ENCODE results near the gene USP44. TPM values are rescaled to one million over a fixed set of nuclear protein-coding genes. Genes with fewer than 3 reads are reported as not detected.

The USP44 gene
- polyA plus RNA-seq, 1 donor from 2014 or later = 3.7 TPM

- no peaks in the 10 kb centered on the region for H4K20me1 ChIP-seq (ENCODE audit: insufficient read depth)
- TF ChIP-seq EP300 (conservative IDR thresholded peaks at IDR 0.05; ENCODE audit: poor library complexity, severe bottlenecking) (no peak), SMC3 (conservative IDR thresholded peaks at IDR 0.05; ENCODE audit: poor library complexity) (no peak), TAF1 (IDR thresholded peaks at IDR 0.05; ENCODE audit: low read depth) (no peak), CTCF (IDR thresholded peaks at IDR 0.05; ENCODE audit: poor library complexity, severe bottlenecking) (no peak), RAD21 (conservative IDR thresholded peaks at IDR 0.05) (no peak), EZH2 (IDR thresholded peaks at IDR 0.05; ENCODE audit: borderline replicate concordance, insufficient read depth, low read length, poor library complexity, severe bottlenecking) (no peak), POLR2AphosphoS5 (IDR thresholded peaks at IDR 0.05) (no peak), MXI1 (conservative IDR thresholded peaks at IDR 0.05; ENCODE audit: poor library complexity, severe bottlenecking) (no peak)
- H2AFZ ChIP-seq (ENCODE audit: low read depth, low read length) = no peak overlapping the region
- no peak overlapping the region for H3K4me3 ChIP-seq (ENCODE audit: low read length)
- H3K9me2 ChIP-seq (ENCODE audit: insufficient read depth, low read length) = no peaks in the 10 kb centered on the region
- H3K9ac ChIP-seq (ENCODE audit: low read length) = no peak overlapping the region
- no peak overlapping the region for H3K27ac ChIP-seq (ENCODE audit: low read length)
- H3K4me2 ChIP-seq (ENCODE audit: low read length) = no peak overlapping the region
- no peaks in the 10 kb centered on the region for H3K79me2 ChIP-seq (replicated peaks; ENCODE audit: insufficient read depth, low read length)
- peaks cover 27% of the 10 kb centered on the region for H3K36me3 ChIP-seq (ENCODE audit: insufficient read depth, low read length)
- H3K9me3 ChIP-seq (ENCODE audit: low read length) = no peaks in the 10 kb centered on the region
- no peaks in the 10 kb centered on the region for H3K27me3 ChIP-seq (ENCODE audit: insufficient read depth, low read depth, low read length)
- no peaks in the 10 kb centered on the region for H3F3A ChIP-seq (ENCODE audit: insufficient read depth, low read length, poor library complexity, severe bottlenecking)
Measured at GRCh38 chr12:95509300-95509699, 42.0 kb downstream of the USP44 start.

DNA sequence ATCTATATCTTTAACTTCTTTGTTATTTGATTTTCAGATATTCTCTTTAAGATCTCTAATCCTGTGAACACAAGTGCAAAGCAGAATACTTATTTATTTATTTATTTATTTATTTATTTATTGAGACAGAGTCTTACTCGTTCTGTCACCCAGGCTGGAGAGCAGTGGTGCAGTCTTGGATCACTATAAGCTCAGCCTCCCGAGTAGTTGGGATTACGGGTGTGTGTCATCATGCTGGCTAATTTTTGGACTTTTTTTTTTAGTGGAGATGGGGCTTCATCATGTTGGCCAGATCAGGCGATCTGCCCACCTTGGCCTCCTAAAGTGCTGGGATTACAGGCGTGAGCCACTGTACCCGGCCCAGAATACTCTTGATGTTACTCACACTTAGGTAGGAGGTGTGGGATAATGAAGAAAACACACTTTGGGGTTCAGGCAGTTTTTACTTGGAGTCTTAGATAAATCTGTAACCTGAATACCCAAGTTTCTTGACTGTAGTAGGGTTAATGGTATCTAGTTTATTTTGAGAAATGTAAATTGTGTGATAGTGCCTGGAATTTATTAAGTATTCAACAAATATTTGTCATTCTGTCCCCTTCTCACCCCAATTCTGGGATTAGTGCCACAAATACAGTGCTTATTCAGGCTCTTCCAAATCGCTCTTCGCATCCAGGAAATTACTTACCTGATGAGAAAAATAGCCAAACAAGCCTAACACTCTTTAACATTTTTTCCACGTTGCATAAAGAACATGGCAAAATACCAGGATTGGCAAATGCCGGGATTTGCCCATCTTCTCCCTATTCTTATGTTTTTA, 44.4 kb downstream of the USP44 start:
- TF ChIP-seq, protein P1, sequence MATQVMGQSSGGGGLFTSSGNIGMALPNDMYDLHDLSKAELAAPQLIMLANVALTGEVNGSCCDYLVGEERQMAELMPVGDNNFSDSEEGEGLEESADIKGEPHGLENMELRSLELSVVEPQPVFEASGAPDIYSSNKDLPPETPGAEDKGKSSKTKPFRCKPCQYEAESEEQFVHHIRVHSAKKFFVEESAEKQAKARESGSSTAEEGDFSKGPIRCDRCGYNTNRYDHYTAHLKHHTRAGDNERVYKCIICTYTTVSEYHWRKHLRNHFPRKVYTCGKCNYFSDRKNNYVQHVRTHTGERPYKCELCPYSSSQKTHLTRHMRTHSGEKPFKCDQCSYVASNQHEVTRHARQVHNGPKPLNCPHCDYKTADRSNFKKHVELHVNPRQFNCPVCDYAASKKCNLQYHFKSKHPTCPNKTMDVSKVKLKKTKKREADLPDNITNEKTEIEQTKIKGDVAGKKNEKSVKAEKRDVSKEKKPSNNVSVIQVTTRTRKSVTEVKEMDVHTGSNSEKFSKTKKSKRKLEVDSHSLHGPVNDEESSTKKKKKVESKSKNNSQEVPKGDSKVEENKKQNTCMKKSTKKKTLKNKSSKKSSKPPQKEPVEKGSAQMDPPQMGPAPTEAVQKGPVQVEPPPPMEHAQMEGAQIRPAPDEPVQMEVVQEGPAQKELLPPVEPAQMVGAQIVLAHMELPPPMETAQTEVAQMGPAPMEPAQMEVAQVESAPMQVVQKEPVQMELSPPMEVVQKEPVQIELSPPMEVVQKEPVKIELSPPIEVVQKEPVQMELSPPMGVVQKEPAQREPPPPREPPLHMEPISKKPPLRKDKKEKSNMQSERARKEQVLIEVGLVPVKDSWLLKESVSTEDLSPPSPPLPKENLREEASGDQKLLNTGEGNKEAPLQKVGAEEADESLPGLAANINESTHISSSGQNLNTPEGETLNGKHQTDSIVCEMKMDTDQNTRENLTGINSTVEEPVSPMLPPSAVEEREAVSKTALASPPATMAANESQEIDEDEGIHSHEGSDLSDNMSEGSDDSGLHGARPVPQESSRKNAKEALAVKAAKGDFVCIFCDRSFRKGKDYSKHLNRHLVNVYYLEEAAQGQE (IDR thresholded peaks at IDR 0.05; ENCODE audit: borderline replicate concordance) = no peak
- no peak for TF ChIP-seq POLR2AphosphoS5 (IDR thresholded peaks at IDR 0.05)
- no peak overlapping the region for H2AFZ ChIP-seq (ENCODE audit: low read depth, low read length)
- no peaks in the 10 kb centered on the region for H3K9me2 ChIP-seq (ENCODE audit: insufficient read depth, low read length)
- no peaks in the 10 kb centered on the region for H4K20me1 ChIP-seq (ENCODE audit: insufficient read depth)
- H3K4me3 ChIP-seq (ENCODE audit: low read length) = no peak overlapping the region
- no peaks in the 10 kb centered on the region for H3F3A ChIP-seq (ENCODE audit: insufficient read depth, low read length, poor library complexity, severe bottlenecking)
- H3K27me3 ChIP-seq (ENCODE audit: insufficient read depth, low read depth, low read length) = no peaks in the 10 kb centered on the region
- no peak overlapping the region for H3K4me2 ChIP-seq (ENCODE audit: low read length)
- no peaks in the 10 kb centered on the region for H3K79me2 ChIP-seq (replicated peaks; ENCODE audit: insufficient read depth, low read length)
- H3K36me3 ChIP-seq (ENCODE audit: insufficient read depth, low read length) = peaks cover 8% of the 10 kb centered on the region
- H3K9ac ChIP-seq (ENCODE audit: low read length) = no peak overlapping the region
- H3K9me3 ChIP-seq (ENCODE audit: low read length) = no peaks in the 10 kb centered on the region
- H3K27ac ChIP-seq (ENCODE audit: low read length) = no peak overlapping the region

Data from neural cell (in vitro differentiated cells).